ENCODE results near the gene KIF13A.

DNA sequence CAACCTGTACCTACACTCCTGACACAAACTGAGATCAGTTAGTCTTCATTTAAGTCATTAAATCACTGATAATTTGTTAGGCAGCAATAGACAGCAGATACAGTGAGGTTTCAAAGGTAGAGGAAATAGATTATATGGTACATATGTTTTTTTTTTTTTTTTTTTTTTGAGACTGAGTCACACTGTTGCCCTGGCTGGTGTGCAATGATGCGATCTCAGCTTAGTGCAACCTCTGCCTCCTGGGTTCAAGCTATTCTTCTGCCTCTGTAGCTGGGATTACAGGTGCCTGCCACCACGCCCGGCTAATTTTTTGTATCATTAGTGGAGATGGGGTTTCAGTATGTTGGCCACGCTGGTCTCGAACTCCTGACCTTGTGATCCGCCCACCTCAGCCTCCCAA is 38.2 kb upstream of the KIF13A start:
- TF ChIP-seq MCM5 (IDR thresholded peaks at IDR 0.05; ENCODE audit: low read depth) (no peak), HMG20A (CRISPR knock-in tag; conservative IDR thresholded peaks at IDR 0.05) (no peak), HNRNPLL (IDR thresholded peaks at IDR 0.05; ENCODE audit: low read depth, low read length, poor library complexity, severe bottlenecking) (no peak), MTA3 (IDR thresholded peaks at IDR 0.05; ENCODE audit: borderline replicate concordance) (no peak), EZH2 (IDR thresholded peaks at IDR 0.05; ENCODE audit: borderline replicate concordance, low read depth, low read length) (no peak), NFYB (IDR thresholded peaks at IDR 0.05; ENCODE audit: extremely low read depth, insufficient read length) (no peak), SP2 (IDR thresholded peaks at IDR 0.05; ENCODE audit: extremely low read depth, low read depth, low read length, poor library complexity, severe bottlenecking) (no peak), DMBX1 (CRISPR knock-in tag; IDR thresholded peaks at IDR 0.05; ENCODE audit: borderline replicate concordance) (no peak), FOXK2 (conservative IDR thresholded peaks at IDR 0.05 in 1 of 2, IDR thresholded peaks at IDR 0.05 in 1 of 2; ENCODE audit: low read depth in 2 of 2) (no peak), SREBF2 (CRISPR knock-in tag; IDR thresholded peaks at IDR 0.05) (no peak)
- TF ChIP-seq, protein P1, sequence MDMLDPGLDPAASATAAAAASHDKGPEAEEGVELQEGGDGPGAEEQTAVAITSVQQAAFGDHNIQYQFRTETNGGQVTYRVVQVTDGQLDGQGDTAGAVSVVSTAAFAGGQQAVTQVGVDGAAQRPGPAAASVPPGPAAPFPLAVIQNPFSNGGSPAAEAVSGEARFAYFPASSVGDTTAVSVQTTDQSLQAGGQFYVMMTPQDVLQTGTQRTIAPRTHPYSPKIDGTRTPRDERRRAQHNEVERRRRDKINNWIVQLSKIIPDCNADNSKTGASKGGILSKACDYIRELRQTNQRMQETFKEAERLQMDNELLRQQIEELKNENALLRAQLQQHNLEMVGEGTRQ (CRISPR knock-in tag; IDR thresholded peaks at IDR 0.05) = no peak
- TF ChIP-seq, protein P2, sequence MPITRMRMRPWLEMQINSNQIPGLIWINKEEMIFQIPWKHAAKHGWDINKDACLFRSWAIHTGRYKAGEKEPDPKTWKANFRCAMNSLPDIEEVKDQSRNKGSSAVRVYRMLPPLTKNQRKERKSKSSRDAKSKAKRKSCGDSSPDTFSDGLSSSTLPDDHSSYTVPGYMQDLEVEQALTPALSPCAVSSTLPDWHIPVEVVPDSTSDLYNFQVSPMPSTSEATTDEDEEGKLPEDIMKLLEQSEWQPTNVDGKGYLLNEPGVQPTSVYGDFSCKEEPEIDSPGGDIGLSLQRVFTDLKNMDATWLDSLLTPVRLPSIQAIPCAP (CRISPR knock-in tag; IDR thresholded peaks at IDR 0.05; ENCODE audit: borderline replicate concordance) = no peak
- TF ChIP-seq, protein P3, sequence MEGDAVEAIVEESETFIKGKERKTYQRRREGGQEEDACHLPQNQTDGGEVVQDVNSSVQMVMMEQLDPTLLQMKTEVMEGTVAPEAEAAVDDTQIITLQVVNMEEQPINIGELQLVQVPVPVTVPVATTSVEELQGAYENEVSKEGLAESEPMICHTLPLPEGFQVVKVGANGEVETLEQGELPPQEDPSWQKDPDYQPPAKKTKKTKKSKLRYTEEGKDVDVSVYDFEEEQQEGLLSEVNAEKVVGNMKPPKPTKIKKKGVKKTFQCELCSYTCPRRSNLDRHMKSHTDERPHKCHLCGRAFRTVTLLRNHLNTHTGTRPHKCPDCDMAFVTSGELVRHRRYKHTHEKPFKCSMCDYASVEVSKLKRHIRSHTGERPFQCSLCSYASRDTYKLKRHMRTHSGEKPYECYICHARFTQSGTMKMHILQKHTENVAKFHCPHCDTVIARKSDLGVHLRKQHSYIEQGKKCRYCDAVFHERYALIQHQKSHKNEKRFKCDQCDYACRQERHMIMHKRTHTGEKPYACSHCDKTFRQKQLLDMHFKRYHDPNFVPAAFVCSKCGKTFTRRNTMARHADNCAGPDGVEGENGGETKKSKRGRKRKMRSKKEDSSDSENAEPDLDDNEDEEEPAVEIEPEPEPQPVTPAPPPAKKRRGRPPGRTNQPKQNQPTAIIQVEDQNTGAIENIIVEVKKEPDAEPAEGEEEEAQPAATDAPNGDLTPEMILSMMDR (IDR thresholded peaks at IDR 0.05 in 2 of 3, conservative IDR thresholded peaks at IDR 0.05 in 1 of 3; ENCODE audit: insufficient read depth in 2 of 3, low read depth in 1 of 3, low read length in 3 of 3) = no peak
